ENCODE data around the gene ZNRD2. TPM values are rescaled to one million over a fixed set of nuclear protein-coding genes. Genes with fewer than 3 reads are reported as not detected.
A peak's percentile ranks its signal among the peaks of the same experiment; 100 is the strongest.

Gene ZNRD2
- total RNA-seq, 1 donor from 2014 or later, result 94.6 TPM

- Mint-ChIP-seq H3K9me3 (no peaks in the 10 kb centered on the region), H3K4me3 (no peak overlapping the region), H3K4me1 (ENCODE audit: low read depth) (peaks cover 18% of the 10 kb centered on the region), H3K27me3 (ENCODE audit: insufficient read depth) (no peaks in the 10 kb centered on the region), H3K27ac (no peak overlapping the region), H3K36me3 (ENCODE audit: low read depth) (peaks cover 36% of the 10 kb centered on the region)
- intact Hi-C loops (cut with micrococcal nuclease), result no loop called here
- DNase-seq (ENCODE audit: low spot score), result no peak
Measured at GRCh38 chr11:65529475-65530156, 40.7 kb upstream of the ZNRD2 start.

- H3K27me3 Mint-ChIP-seq (ENCODE audit: insufficient read depth), result no peaks in the 10 kb centered on the region
- peaks cover 38% of the 10 kb centered on the region for H3K36me3 Mint-ChIP-seq (ENCODE audit: low read depth)
- H3K27ac Mint-ChIP-seq, result no peak overlapping the region
- intact Hi-C loops (cut with micrococcal nuclease), result no loop called here
- H3K9me3 Mint-ChIP-seq, result no peaks in the 10 kb centered on the region
- H3K4me1 Mint-ChIP-seq (ENCODE audit: low read depth), result peaks cover 18% of the 10 kb centered on the region
- DNase-seq (ENCODE audit: low spot score), result no peak
- H3K4me3 Mint-ChIP-seq, result no peak overlapping the region
Measured at GRCh38 chr11:65530157-65530496, 40.1 kb upstream of the ZNRD2 start.

DNA sequence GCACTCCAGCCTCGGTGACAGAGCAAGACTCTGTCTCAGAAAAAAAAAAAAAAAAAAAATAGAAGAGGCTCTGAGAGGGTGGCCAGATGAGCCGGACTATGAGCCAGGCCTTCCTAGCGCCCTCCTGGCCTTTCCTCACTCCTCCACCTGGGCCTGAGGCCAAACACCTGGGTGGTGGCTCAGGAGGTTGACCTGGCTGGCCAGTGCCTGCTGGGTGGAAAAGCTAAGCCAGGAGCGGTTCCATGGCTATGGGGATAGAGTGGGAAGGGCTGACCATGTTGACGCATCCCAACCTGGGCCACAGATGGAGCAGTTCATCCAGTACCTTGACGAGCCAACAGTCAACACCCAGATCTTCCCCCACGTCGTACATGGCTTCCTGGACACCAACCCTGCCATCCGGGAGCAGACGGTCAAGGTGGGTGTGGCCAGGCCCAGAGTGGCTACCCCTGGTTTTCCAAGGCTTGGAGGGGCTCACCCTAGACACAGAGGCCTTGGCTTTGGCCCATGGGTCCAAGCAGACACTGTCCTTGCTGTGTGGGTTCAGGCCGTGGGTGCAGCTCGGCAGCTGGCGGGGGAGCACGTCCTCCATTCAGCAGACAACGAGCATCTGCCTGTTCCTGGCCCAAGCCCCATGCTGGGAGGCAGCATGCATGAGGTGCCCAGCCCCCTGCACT is 37.8 kb upstream of the ZNRD2 start:
- H3K4me3 Mint-ChIP-seq, result no peak overlapping the region
- no peak for DNase-seq (ENCODE audit: low spot score)

DNA sequence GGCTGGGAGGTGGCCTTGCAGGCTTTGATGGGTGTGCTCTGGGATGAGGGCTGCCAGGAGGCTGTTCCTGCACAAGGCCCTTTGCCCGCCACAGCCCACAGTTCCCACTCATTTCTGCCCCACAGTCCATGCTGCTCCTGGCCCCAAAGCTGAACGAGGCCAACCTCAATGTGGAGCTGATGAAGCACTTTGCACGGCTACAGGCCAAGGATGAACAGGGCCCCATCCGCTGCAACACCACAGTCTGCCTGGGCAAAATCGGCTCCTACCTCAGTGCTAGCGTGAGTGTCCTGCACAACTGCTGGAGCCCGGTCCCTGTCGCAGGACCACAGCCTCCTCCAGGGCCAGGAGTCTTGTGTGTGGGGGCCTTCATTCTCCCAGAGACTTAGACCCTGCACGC is 35.2 kb upstream of the ZNRD2 start:
- no peak for DNase-seq (ENCODE audit: low spot score)
- intact Hi-C loops (cut with micrococcal nuclease), result no loop called here
- no peak overlapping the region for H3K27ac Mint-ChIP-seq
- no peaks in the 10 kb centered on the region for H3K27me3 Mint-ChIP-seq (ENCODE audit: insufficient read depth)
- H3K9me3 Mint-ChIP-seq, result no peaks in the 10 kb centered on the region
- H3K4me1 Mint-ChIP-seq (ENCODE audit: low read depth), result peaks cover 2% of the 10 kb centered on the region
- peaks cover 24% of the 10 kb centered on the region for H3K36me3 Mint-ChIP-seq (ENCODE audit: low read depth)
- no peak overlapping the region for H3K4me3 Mint-ChIP-seq

More for the DNA sequence above, 37.8 kb upstream of the ZNRD2 start:
- intact Hi-C loops (cut with micrococcal nuclease), result no loop called here
- H3K36me3 Mint-ChIP-seq (ENCODE audit: low read depth), result peaks cover 35% of the 10 kb centered on the region
- no peaks in the 10 kb centered on the region for H3K27me3 Mint-ChIP-seq (ENCODE audit: insufficient read depth)
- H3K27ac Mint-ChIP-seq, result no peak overlapping the region
- peaks cover 13% of the 10 kb centered on the region for H3K4me1 Mint-ChIP-seq (ENCODE audit: low read depth)
- no peaks in the 10 kb centered on the region for H3K9me3 Mint-ChIP-seq

GRCh38 chr11:65536412-65537295 is 33.6 kb upstream of the ZNRD2 start:
- Mint-ChIP-seq H3K36me3 (ENCODE audit: low read depth) (peaks cover 13% of the 10 kb centered on the region), H3K27ac (no peak overlapping the region), H3K4me3 (no peak overlapping the region), H3K4me1 (ENCODE audit: low read depth) (peaks cover 6% of the 10 kb centered on the region), H3K9me3 (no peaks in the 10 kb centered on the region), H3K27me3 (ENCODE audit: insufficient read depth) (no peaks in the 10 kb centered on the region)
- intact Hi-C loops (cut with micrococcal nuclease), result no loop called here
- no peak for DNase-seq (ENCODE audit: low spot score)

DNA sequence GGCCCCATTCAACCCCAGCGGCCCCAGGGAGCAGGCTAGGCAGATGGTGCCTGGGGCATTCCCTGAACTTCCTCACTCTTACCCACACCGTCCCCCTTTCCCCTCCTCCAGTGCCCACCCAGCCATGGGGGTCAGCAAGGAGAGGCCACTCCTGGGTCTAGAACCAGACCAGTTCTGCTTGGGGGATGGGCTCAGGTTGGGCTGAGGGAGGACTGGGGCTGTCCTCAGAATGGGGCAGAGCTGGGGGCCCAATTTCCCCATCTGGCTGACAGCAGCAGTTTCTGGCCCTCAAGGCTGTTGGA is 33.0 kb upstream of the ZNRD2 start:
- Mint-ChIP-seq H3K36me3 (ENCODE audit: low read depth) (peaks cover 10% of the 10 kb centered on the region), H3K27ac (no peak overlapping the region), H3K4me3 (no peak overlapping the region), H3K9me3 (no peaks in the 10 kb centered on the region), H3K4me1 (ENCODE audit: low read depth) (peaks cover 11% of the 10 kb centered on the region), H3K27me3 (ENCODE audit: insufficient read depth) (no peaks in the 10 kb centered on the region)
- no peak for DNase-seq (ENCODE audit: low spot score)
- intact Hi-C loops (cut with micrococcal nuclease), result no loop called here

GRCh38 chr11:65537620-65538231 is 32.6 kb upstream of the ZNRD2 start:
- Mint-ChIP-seq H3K36me3 (ENCODE audit: low read depth) (peaks cover 11% of the 10 kb centered on the region), H3K4me3 (peak overlapping the region; percentile 39), H3K27me3 (ENCODE audit: insufficient read depth) (no peaks in the 10 kb centered on the region), H3K27ac (no peak overlapping the region), H3K4me1 (ENCODE audit: low read depth) (peaks cover 11% of the 10 kb centered on the region), H3K9me3 (no peaks in the 10 kb centered on the region)
- no peak for DNase-seq (ENCODE audit: low spot score)
- intact Hi-C loops (cut with micrococcal nuclease), result no loop called here

GRCh38 chr11:65538232-65538914 is 31.9 kb upstream of the ZNRD2 start:
- DNase-seq (ENCODE audit: low spot score), result no peak
- peaks cover 10% of the 10 kb centered on the region for H3K36me3 Mint-ChIP-seq (ENCODE audit: low read depth)
- H3K4me3 Mint-ChIP-seq, result peak overlapping the region; percentile 26
- no peak overlapping the region for H3K27ac Mint-ChIP-seq
- H3K27me3 Mint-ChIP-seq (ENCODE audit: insufficient read depth), result no peaks in the 10 kb centered on the region
- no peaks in the 10 kb centered on the region for H3K9me3 Mint-ChIP-seq
- intact Hi-C loops (cut with micrococcal nuclease), result no loop called here
- peaks cover 11% of the 10 kb centered on the region for H3K4me1 Mint-ChIP-seq (ENCODE audit: low read depth)

DNA sequence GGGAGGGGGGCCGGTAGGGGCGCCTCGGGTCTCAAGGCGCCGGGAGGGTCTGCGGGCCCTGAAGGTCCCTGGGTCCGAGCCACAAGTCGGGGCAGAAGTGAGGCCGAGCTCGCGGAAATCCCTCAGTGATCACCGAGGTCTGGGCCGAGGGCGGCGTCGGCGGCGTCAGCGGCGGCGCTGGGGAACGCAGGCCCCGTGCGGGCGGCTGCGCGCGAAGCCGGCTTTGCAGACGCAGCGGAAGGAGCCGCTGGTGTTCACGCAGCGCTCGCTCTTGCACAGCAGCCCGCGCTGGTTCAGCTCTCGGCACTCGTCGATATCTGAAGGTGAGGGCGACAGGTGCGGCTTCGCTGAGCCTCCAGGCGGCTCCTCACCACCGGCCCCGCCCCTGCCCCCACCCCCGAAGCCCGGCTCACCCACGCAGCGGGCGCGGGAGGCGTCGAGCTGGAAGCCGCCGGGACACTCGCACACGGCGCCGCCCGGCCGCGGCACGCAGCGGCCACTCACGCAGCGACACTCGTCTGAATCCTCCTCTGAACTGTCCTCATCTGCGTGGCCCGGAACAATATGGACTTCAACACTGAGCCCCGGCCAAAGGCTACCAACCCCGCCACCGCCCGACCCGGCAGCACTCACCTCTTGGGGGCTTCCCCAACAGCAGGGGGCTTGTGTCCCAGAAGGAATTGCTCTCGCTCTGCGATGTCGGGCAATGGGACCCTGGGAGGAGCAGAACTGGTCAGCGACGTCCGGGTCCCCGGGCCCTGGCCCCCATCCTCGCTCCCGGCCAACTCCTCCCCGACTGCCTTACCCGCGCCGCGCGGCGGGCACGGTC is 31.1 kb upstream of the ZNRD2 start:
- no peaks in the 10 kb centered on the region for H3K9me3 Mint-ChIP-seq
- DNase-seq (ENCODE audit: low spot score), result no peak
- peaks cover 14% of the 10 kb centered on the region for H3K4me1 Mint-ChIP-seq (ENCODE audit: low read depth)
- no peaks in the 10 kb centered on the region for H3K27me3 Mint-ChIP-seq (ENCODE audit: insufficient read depth)
- no peak overlapping the region for H3K27ac Mint-ChIP-seq
- intact Hi-C loops (cut with micrococcal nuclease), result no loop called here
- H3K4me3 Mint-ChIP-seq, result no peak overlapping the region
- H3K36me3 Mint-ChIP-seq (ENCODE audit: low read depth), result peaks cover 12% of the 10 kb centered on the region

GRCh38 chr11:65539744-65540289 is 30.5 kb upstream of the ZNRD2 start:
- Mint-ChIP-seq H3K4me3 (peak overlapping the region; percentile 85), H3K4me1 (ENCODE audit: low read depth) (peaks cover 21% of the 10 kb centered on the region), H3K9me3 (no peaks in the 10 kb centered on the region), H3K27me3 (ENCODE audit: insufficient read depth) (no peaks in the 10 kb centered on the region), H3K36me3 (ENCODE audit: low read depth) (peaks cover 14% of the 10 kb centered on the region), H3K27ac (peak overlapping the region; percentile 88)
- intact Hi-C loops (cut with micrococcal nuclease), result loop anchor here (1.0 to 2.0 kb wide), 8 partner anchors 13 to 123 kb away; partner anchors contain the start of genes PCNX3, RELA, SCYL1 and ZNRD2
- no peak for DNase-seq (ENCODE audit: low spot score)

- peak overlapping the region; percentile 85 for H3K4me3 Mint-ChIP-seq
- peak; percentile 86 for DNase-seq (ENCODE audit: low spot score)
- H3K27ac Mint-ChIP-seq, result peak overlapping the region; percentile 88
- no peaks in the 10 kb centered on the region for H3K27me3 Mint-ChIP-seq (ENCODE audit: insufficient read depth)
- no peaks in the 10 kb centered on the region for H3K9me3 Mint-ChIP-seq
- intact Hi-C loops (cut with micrococcal nuclease), result loop anchor here (1.0 to 2.0 kb wide), 8 partner anchors 13 to 122 kb away; partner anchors contain the start of genes PCNX3, RELA, SCYL1 and ZNRD2
- peaks cover 28% of the 10 kb centered on the region for H3K4me1 Mint-ChIP-seq (ENCODE audit: low read depth)
- H3K36me3 Mint-ChIP-seq (ENCODE audit: low read depth), result peaks cover 20% of the 10 kb centered on the region
Measured at GRCh38 chr11:65540290-65541092, 29.8 kb upstream of the ZNRD2 start.
